Kidney (tissue), 14 donors: ENCODE data around the gene MT1H. TPM values are rescaled to one million over a fixed set of nuclear protein-coding genes. Genes with fewer than 3 reads are reported as not detected.

ENCODE experiments used
- DNase-seq, 5 donors: peaks; one replicate each; pipeline ENCODE4 v3.0.0-alpha.2; 2013 to 2020
- FAIRE-seq: peaks from 2 replicates; lab custom pipeline; 2012; peaks lifted over from hg19 to GRCh38; lab: Jason Lieb, UNC
- H3K27ac ChIP-seq, 2 donors: one replicate each; pipeline ENCODE4 v1.7.0; 2013; ENCODE audit warnings: low read depth in 2 of 2, low read length in 2 of 2, inconsistent platforms in 1 of 2
- H3K27me3 ChIP-seq: one replicate; pipeline ENCODE4 v1.7.1; 2013; ENCODE audit warnings: low read length, inconsistent platforms; ENCODE audit not compliant: control insufficient read depth, insufficient read depth
- H3K36me3 ChIP-seq, 3 donors: one replicate each; pipeline versions ENCODE4 v1.7.0 to v1.7.1; 2013; ENCODE audit warnings: low read length in 3 of 3, control low read depth in 1 of 3, inconsistent platforms in 1 of 3; ENCODE audit not compliant: insufficient read depth in 3 of 3, control insufficient read depth in 2 of 3
- H3K4me1 ChIP-seq, 3 donors: one replicate each; pipeline versions ENCODE4 v1.7.0 to v1.7.1; 2013; ENCODE audit warnings: low read length in 3 of 3, inconsistent platforms in 1 of 3, low read depth in 1 of 3; ENCODE audit not compliant: control insufficient read depth in 2 of 3, insufficient read depth in 2 of 3
- H3K4me3 ChIP-seq, 3 donors: one replicate each; pipeline versions ENCODE4 v1.7.0 to v1.8.1; 2013; ENCODE audit warnings: low read length in 3 of 3, control low read depth in 1 of 3, inconsistent platforms in 1 of 3
- H3K9ac ChIP-seq, 3 donors: one replicate each; pipeline versions ENCODE4 v1.7.0 to v1.7.1; 2013; ENCODE audit warnings: low read length in 3 of 3, control low read depth in 1 of 3, inconsistent platforms in 1 of 3
- H3K9me3 ChIP-seq, 3 donors: one replicate each; pipeline versions ENCODE4 v1.7.0 to v1.7.1; 2013; ENCODE audit warnings: low read length in 3 of 3, control low read depth in 1 of 3, inconsistent platforms in 1 of 3; ENCODE audit not compliant: control insufficient read depth in 2 of 3, insufficient read depth in 1 of 3
- CTCF ChIP-seq: IDR thresholded peaks from 3 replicates; pipeline ENCODE4 v1.5.1; 2012; ENCODE audit warnings: mild to moderate bottlenecking, moderate library complexity, borderline replicate concordance; ENCODE audit not compliant: insufficient read depth; ENCODE audit errors: extremely low read depth
- intact Hi-C: fragments of 100-400 bp; cut with DNase I; formaldehyde crosslinking; loops from one replicate; pipeline ENCODE4 v1.11.1; 2022
- polyA plus RNA-seq: library from polyadenylated mRNA; stranded (reverse); fragments of 350-450 nt; fragmentation: Illumina TruSeq; extraction: RNeasy Lipid Tissue Mini Kit (QIAGEN cat#74804); gene quantifications from one replicate; pipeline ENCODE4 v1.2.3, GENCODE V29; 2014; ENCODE audit warnings: low read depth, low replicate concordance; ENCODE audit not compliant: insufficient read depth
- total RNA-seq: library from RNA; stranded (reverse); fragmentation: NEBNext Ultra II Directional; extraction: Animal tissue kit (Norgen Biotek cat#: 25700); gene quantifications from one replicate; pipeline ENCODE4 v1.2.1, GENCODE V29; 2021
- donor health status: control.
- donor health status: control.
- donor health status: control.
- donor health status: control.
- donor health status: control.
- donor health status: DM: yes; HTN: yes; CAD: no.
- donor health status: Normal renal cell carcinoma (clear cell type).

The MT1H gene
- total and polyA plus RNA-seq, 2 donors from 2014 or later: 4.4 to 606 TPM

GRCh38 chr16:56681939-56682702, 12.5 kb downstream of the MT1H start, which contains the start of gene MT1X:
TSS of gene MT1X (plus strand) at chr16:56682470. CDS start at chr16:56682541, 71 bp downstream.
- DNase-seq (peak; percentile 87 to 98 (median 93)), FAIRE-seq (no peak)
- TF ChIP-seq CTCF: no peak
- Histone ChIP-seq H3K4me1 (peaks cover 0 to 9% (median 5%) of the 10 kb centered on the region in 3 donors), H3K9ac (peak within 1 kb of the TSS; percentile 50 to 94 (median 57)), H3K9me3 (no peaks in the 10 kb centered on the region), H3K36me3 (no peaks in the 10 kb centered on the region), H3K27me3 (no peaks in the 10 kb centered on the region), H3K27ac (peak within 1 kb of the TSS; percentile 39 to 71), H3K4me3 (peak within 1 kb of the TSS; percentile 71 to 94 (median 91))
- intact Hi-C loops: loop anchor here (10.0 kb wide), 1 partner anchor 77 kb away; the partner anchor contains the start of gene MT2A

GRCh38 chr16:56682703-56683397, 13.2 kb downstream of the MT1H start:
- intact Hi-C loops: loop anchor here (10.0 kb wide), 1 partner anchor 78 kb away; the partner anchor contains the start of gene MT2A

GRCh38 chr16:56683424-56684172, 14.0 kb downstream of the MT1H start:
- Histone ChIP-seq H3K4me3 (peak overlapping the region in 2 of 3 donors; percentile 91 to 94), H3K36me3 (no peaks in the 10 kb centered on the region), H3K27me3 (no peaks in the 10 kb centered on the region), H3K4me1 (peaks cover 0 to 9% (median 5%) of the 10 kb centered on the region in 3 donors), H3K9me3 (no peaks in the 10 kb centered on the region), H3K9ac (peak overlapping the region in 2 of 3 donors; percentile 2 to 94), H3K27ac (peak overlapping the region in 1 of 2 donors; percentile 38)
- FAIRE-seq: no peak
- TF ChIP-seq CTCF: no peak
- intact Hi-C loops: loop anchor here (10.0 kb wide), 1 partner anchor 79 kb away; the partner anchor contains the start of gene MT2A
- DNase-seq: no peak

More at GRCh38 chr16:56682703-56683397, 13.2 kb downstream of the MT1H start:
- DNase-seq (no peak), FAIRE-seq (no peak)
- no peaks in the 10 kb centered on the region for H3K9me3 ChIP-seq
- no peak for TF ChIP-seq CTCF
- H3K36me3 ChIP-seq: no peaks in the 10 kb centered on the region
- H3K27me3 ChIP-seq: no peaks in the 10 kb centered on the region
- H3K4me3 ChIP-seq: peak overlapping the region; percentile 71 to 94 (median 91)
- H3K9ac ChIP-seq: peak overlapping the region; percentile 50 to 94 (median 57)
- peak overlapping the region; percentile 26 to 38 for H3K27ac ChIP-seq
- H3K4me1 ChIP-seq: peaks cover 0 to 9% (median 5%) of the 10 kb centered on the region in 3 donors
